ENCODE measurements around the gene POMT2.
"Not testable (repeated sequence)": the region's sequence is repeated elsewhere in the genome, so short reads cannot be mapped to it uniquely, and the experiment has no call there.

Gene POMT2

DNA sequence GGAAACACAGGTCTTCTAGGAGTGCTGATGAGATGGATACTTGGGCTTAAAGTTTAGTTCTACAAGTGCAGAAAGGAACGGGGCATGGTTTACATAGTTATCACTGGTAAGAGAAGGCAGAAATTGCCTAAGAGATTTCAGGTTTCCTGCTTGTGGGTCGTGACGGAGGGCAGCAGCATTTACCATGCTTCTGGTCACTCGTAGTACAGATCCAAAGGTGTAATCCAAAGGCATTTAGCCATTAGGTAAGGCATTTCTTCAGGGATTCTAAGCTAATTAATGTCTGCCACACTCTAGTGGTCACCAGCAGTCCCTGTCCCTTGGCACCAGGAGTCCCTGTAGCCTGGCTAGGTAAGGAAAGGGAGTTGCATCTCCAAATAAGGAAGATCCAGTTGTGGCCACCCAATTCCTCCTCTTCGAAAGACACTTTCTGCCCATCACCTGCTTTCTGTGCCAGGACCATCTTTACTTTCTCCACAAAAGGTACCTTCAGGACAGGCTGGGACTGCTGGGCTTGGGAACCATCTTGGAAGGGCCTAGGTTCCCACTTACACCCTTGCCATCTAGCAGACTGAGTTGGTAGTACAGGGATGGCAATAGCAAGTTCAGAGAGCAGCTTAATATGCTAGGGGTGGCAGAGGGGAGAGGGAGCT lies 1.7 kb upstream of the POMT2 start:
- peaks cover 5% of the 10 kb centered on the region for H3K4me1 ChIP-seq (ENCODE audit: low read depth, poor library complexity, severe bottlenecking)
- H3K9ac ChIP-seq, result peak overlapping the region; percentile 78; the same call in 1 of the 2 replicates
- no peak overlapping the region for H3K4me3 ChIP-seq (IDR thresholded peaks at IDR 0.05; ENCODE audit: insufficient read depth, low read depth, low read length)
- no peaks in the 10 kb centered on the region for H3K27me3 ChIP-seq (ENCODE audit: insufficient read depth, low read depth)
- TF ChIP-seq, protein P1, sequence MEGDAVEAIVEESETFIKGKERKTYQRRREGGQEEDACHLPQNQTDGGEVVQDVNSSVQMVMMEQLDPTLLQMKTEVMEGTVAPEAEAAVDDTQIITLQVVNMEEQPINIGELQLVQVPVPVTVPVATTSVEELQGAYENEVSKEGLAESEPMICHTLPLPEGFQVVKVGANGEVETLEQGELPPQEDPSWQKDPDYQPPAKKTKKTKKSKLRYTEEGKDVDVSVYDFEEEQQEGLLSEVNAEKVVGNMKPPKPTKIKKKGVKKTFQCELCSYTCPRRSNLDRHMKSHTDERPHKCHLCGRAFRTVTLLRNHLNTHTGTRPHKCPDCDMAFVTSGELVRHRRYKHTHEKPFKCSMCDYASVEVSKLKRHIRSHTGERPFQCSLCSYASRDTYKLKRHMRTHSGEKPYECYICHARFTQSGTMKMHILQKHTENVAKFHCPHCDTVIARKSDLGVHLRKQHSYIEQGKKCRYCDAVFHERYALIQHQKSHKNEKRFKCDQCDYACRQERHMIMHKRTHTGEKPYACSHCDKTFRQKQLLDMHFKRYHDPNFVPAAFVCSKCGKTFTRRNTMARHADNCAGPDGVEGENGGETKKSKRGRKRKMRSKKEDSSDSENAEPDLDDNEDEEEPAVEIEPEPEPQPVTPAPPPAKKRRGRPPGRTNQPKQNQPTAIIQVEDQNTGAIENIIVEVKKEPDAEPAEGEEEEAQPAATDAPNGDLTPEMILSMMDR (conservative IDR thresholded peaks at IDR 0.05; ENCODE audit: low read depth, low read length), result no peak
- peak overlapping the region; percentile 34; the same call in 1 of the 2 replicates for H3K4me2 ChIP-seq
- no peak overlapping the region; the same call in 1 of the 2 replicates for H3K27ac ChIP-seq
- peak overlapping the region; percentile 87 for H2AFZ ChIP-seq (ENCODE audit: low read depth)
- no peaks in the 10 kb centered on the region for H4K20me1 ChIP-seq (ENCODE audit: insufficient read depth)
- no peaks in the 10 kb centered on the region for H3K36me3 ChIP-seq (ENCODE audit: insufficient read depth)
- no peaks in the 10 kb centered on the region for H3K79me2 ChIP-seq (ENCODE audit: insufficient read depth, low read depth)

DNA sequence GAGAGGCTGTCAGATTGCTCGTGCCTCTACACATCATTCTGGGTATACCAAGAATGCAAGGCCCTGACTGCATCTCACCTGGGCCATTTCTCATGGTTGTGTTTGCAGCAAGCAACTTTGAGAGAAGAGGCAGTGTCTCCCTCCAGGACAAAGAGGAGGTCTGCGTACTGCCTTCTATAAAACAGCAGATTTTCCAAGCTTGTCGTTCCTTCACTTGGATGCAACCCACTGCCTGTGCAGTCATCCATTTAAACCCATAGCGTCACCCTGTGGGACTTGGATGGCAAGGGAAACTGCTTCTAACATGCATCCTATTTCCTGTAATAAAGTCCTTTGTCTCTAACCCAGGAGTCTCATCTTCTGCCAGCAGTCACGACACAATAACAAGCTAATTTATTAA lies 1.3 kb downstream of the POMT2 start:
- no peaks in the 10 kb centered on the region for H3K27me3 ChIP-seq (ENCODE audit: insufficient read depth, low read depth)
- H3K79me2 ChIP-seq (ENCODE audit: insufficient read depth, low read depth), result no peaks in the 10 kb centered on the region
- no peaks in the 10 kb centered on the region for H3K36me3 ChIP-seq (ENCODE audit: insufficient read depth)
- H3K4me2 ChIP-seq, result peak overlapping the region; percentile 54; the same call in 1 of the 2 replicates
- no peak overlapping the region for H3K27ac ChIP-seq
- no peak overlapping the region for H2AFZ ChIP-seq (ENCODE audit: low read depth)
- H3K4me1 ChIP-seq (ENCODE audit: low read depth, poor library complexity, severe bottlenecking), result peaks cover 5% of the 10 kb centered on the region
- TF ChIP-seq, protein P1 (conservative IDR thresholded peaks at IDR 0.05; ENCODE audit: low read depth, low read length), result no peak
- H3K9ac ChIP-seq, result no peak overlapping the region
- no peaks in the 10 kb centered on the region for H4K20me1 ChIP-seq (ENCODE audit: insufficient read depth)
- no peak overlapping the region for H3K4me3 ChIP-seq (IDR thresholded peaks at IDR 0.05; ENCODE audit: insufficient read depth, low read depth, low read length)

DNA sequence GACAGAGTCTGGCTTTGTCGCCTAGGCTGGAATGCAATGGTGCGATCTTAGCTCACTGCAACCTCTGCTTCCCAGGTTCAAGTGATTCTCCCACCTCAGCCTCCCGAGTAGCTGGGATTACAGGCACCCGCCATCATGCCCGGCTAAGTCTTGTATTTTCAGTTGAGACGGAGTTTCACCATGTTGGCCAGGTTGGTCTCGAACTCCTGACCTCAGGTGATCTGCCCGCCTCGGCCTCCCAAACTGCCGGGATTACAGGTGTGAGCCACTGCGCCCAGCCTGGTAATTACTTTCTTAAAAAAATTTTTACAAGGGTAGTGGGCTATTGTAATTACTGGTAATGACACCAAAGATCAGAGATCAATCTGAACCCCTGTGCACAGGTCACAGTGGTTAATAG lies 1.9 kb downstream of the POMT2 start:
- H3K4me3 ChIP-seq (IDR thresholded peaks at IDR 0.05; ENCODE audit: insufficient read depth, low read depth, low read length); H3K4me2 ChIP-seq; H3K79me2 ChIP-seq (ENCODE audit: insufficient read depth, low read depth); H3K27ac ChIP-seq; H2AFZ ChIP-seq (ENCODE audit: low read depth); H3K36me3 ChIP-seq (ENCODE audit: insufficient read depth); H3K9ac ChIP-seq; H3K4me1 ChIP-seq (ENCODE audit: low read depth, poor library complexity, severe bottlenecking); H4K20me1 ChIP-seq (ENCODE audit: insufficient read depth); H3K27me3 ChIP-seq (ENCODE audit: insufficient read depth, low read depth): not testable (repeated sequence)

DNA sequence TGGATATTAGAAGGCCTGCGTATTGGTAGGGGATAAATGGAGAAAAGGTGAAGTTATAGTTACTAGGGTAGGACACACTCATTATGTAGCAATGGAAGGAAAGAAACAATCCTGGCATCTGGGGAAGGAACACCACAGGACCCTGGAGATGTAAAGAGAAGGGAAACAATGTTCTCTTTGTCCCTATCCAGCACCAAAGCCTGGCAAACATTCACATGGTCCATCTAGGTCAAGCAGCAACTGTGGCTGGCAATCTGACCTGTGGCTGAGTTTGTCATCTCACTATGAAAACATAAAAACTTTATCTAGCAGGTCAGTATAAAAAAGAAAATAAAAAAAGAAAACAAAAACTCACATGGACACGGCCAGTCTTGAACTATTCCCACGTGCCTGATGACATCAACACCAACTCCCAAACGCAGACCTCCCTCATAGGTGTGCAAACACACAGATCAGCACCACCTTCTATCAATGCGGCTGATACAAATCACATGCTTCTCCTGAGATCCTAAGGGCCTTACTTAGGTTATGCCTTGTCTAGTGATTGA lies 2.6 kb downstream of the POMT2 start:
- Histone ChIP-seq H3K4me3 (IDR thresholded peaks at IDR 0.05; ENCODE audit: insufficient read depth, low read depth, low read length) (no peak overlapping the region), H3K27me3 (ENCODE audit: insufficient read depth, low read depth) (no peaks in the 10 kb centered on the region), H3K27ac (no peak overlapping the region), H2AFZ (ENCODE audit: low read depth) (no peak overlapping the region), H4K20me1 (ENCODE audit: insufficient read depth) (no peaks in the 10 kb centered on the region), H3K79me2 (ENCODE audit: insufficient read depth, low read depth) (no peaks in the 10 kb centered on the region), H3K36me3 (ENCODE audit: insufficient read depth) (no peaks in the 10 kb centered on the region), H3K4me2 (no peak overlapping the region), H3K9ac (no peak overlapping the region), H3K4me1 (ENCODE audit: low read depth, poor library complexity, severe bottlenecking) (peaks cover 5% of the 10 kb centered on the region)
- TF ChIP-seq, protein P1 (conservative IDR thresholded peaks at IDR 0.05; ENCODE audit: low read depth, low read length), result no peak

DNA sequence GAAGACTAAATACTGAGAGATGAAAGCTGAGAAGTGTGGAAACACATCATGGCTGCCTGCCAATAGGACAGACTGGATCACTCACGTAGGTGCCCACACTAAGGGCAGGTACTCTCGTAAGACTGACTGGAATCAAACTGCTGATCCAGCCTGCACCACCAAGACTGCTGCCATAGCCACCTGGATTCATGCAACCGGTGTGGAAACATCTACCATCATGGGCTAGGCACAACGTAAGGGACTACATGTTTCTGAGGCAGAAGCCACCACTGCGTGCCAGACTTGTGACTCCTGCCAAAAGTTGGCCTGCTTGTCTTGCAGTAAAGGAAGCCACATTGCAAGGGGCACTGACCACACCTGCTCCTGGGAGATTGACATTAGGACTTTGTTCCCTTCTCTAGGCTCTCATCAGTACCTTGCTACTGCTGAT lies 3.8 kb downstream of the POMT2 start:
- Histone ChIP-seq H3K4me3 (IDR thresholded peaks at IDR 0.05; ENCODE audit: insufficient read depth, low read depth, low read length) (no peak overlapping the region), H4K20me1 (ENCODE audit: insufficient read depth) (no peaks in the 10 kb centered on the region), H3K27ac (no peak overlapping the region), H3K4me2 (no peak overlapping the region), H3K4me1 (ENCODE audit: low read depth, poor library complexity, severe bottlenecking) (peaks cover 5% of the 10 kb centered on the region), H3K36me3 (ENCODE audit: insufficient read depth) (no peaks in the 10 kb centered on the region), H3K79me2 (ENCODE audit: insufficient read depth, low read depth) (no peaks in the 10 kb centered on the region), H2AFZ (ENCODE audit: low read depth) (no peak overlapping the region), H3K9ac (no peak overlapping the region), H3K27me3 (ENCODE audit: insufficient read depth, low read depth) (no peaks in the 10 kb centered on the region)
- TF ChIP-seq, protein P1 (conservative IDR thresholded peaks at IDR 0.05; ENCODE audit: low read depth, low read length), result no peak
